NCI-H1417 treated with DMSO at 0.1 percent for 48 hours (cell line): ENCODE data around the gene RABL2A.
"Not testable (repeated sequence)": the region's sequence is repeated elsewhere in the genome, so short reads cannot be mapped to it uniquely, and the experiment has no call there.

Experiments
- DNase-seq: peaks from one replicate; lab custom pipeline; 2025; lab: John Stamatoyannopoulos, UW

The RABL2A gene

DNA sequence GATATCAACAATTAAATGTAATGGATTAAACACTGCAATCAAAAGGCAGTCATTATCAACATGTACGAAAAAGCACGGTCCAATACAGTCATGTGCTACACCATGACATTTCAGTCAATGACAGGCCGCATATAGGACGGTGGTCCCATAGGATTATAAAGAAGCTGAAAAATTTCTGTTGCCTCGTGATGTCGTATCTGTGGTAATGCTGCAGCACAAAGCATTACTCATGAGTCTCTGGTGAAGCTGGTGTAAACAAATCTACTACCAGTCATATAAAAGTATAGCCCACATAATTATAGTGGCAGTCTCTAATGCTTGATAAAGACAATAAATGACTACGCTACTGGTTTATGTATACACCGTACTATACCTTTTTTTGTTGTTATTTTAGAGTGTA, 58.4 kb downstream of the RABL2A start:
- no peak for DNase-seq

DNA sequence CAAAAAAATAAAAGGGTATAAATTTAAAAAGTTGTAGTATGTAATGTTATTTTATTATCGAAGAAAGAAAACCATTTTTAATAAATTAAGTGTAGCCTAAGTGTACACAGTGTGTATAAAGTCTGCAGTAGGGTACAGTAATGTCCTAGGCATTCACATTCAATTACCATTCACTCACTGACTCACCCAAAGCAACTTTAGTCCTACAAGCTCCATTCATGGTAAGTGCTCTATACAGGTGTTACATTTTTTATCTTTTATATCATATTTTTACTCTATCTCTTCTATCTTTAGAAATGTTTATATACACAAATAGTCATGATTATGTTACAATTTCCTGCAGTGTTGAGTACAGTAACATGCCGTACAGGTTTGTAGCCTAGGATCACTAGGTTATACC, 59.5 kb downstream of the RABL2A start:
- DNase-seq: no peak

DNA sequence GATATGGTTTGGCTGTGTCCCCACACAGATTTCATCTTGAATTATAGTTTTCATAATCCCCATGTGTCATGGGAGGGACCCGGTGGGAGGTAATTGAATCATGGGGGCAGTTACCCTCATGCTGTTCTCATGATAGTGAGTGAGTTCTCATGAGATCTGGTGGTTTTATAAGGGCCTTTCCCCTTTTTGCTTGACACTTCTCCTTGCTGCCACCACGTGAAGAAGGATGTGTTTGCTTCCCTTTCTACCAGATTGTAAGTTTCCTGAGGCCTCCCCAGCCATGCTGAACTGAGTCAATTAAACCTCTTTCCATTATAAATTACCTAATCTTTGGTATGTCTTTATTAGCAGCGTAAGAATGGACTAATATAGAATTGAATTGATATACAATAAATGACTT, 63.8 kb downstream of the RABL2A start:
- DNase-seq: not testable (repeated sequence)
